Hepatocyte (in vitro differentiated cells): ENCODE data around the gene AMHR2. TPM values are rescaled to one million over a fixed set of nuclear protein-coding genes. Genes with fewer than 3 reads are reported as not detected.

Experiments used
- DNase-seq: peaks from one replicate; pipeline ENCODE4 v3.0.0-alpha.2; 2016; ENCODE audit warnings: low spot score
- H2AFZ ChIP-seq: fragments of 200-600 bp; sonication (generic); 2 replicates; pipeline ENCODE4 v1.6.0; 2016; ENCODE audit warnings: antibody characterized with exemption, mild to moderate bottlenecking
- H3K27ac ChIP-seq: fragments of 200-600 bp; sonication (generic); 2 replicates; pipeline ENCODE4 v1.5.1; 2016; ENCODE audit warnings: mild to moderate bottlenecking
- H3K27me3 ChIP-seq: fragments of 200-600 bp; sonication (generic); 2 replicates; pipeline ENCODE4 v1.6.1; 2016
- H3K36me3 ChIP-seq: fragments of 200-600 bp; sonication (generic); replicated peaks from 2 replicates; pipeline ENCODE4 v1.5.1; 2016; ENCODE audit warnings: low read depth; ENCODE audit not compliant: insufficient read depth
- H3K4me1 ChIP-seq: fragments of 200-600 bp; sonication (generic); 2 replicates; pipeline ENCODE4 v1.5.1; 2016; ENCODE audit warnings: mild to moderate bottlenecking, moderate library complexity; ENCODE audit not compliant: insufficient read depth
- H3K4me2 ChIP-seq: fragments of 200-600 bp; sonication (generic); 2 replicates; pipeline ENCODE4 v1.6.0; 2016
- H3K4me3 ChIP-seq: fragments of 200-600 bp; sonication (generic); 2 replicates; pipeline ENCODE4 v1.5.1; 2016; ENCODE audit warnings: mild to moderate bottlenecking
- H3K79me2 ChIP-seq: fragments of 200-600 bp; sonication (generic); 2 replicates; pipeline ENCODE4 v1.6.0; 2017; ENCODE audit warnings: mild to moderate bottlenecking
- H3K9me2 ChIP-seq: fragments of 200-600 bp; sonication (generic); replicated peaks from 2 replicates; pipeline ENCODE4 v1.6.0; 2017; ENCODE audit warnings: mild to moderate bottlenecking; ENCODE audit not compliant: insufficient read depth
- H3K9me3 ChIP-seq: fragments of 200-600 bp; sonication (generic); 2 replicates; pipeline ENCODE4 v1.5.1; 2016; ENCODE audit warnings: low read depth, mild to moderate bottlenecking
- H4K20me1 ChIP-seq: fragments of 200-600 bp; sonication (generic); 2 replicates; pipeline ENCODE4 v1.6.0; 2016; ENCODE audit warnings: mild to moderate bottlenecking; ENCODE audit not compliant: insufficient read depth, poor library complexity, severe bottlenecking
- CTCF ChIP-seq: fragments of 200-600 bp; sonication (generic); IDR thresholded peaks from 2 replicates; pipeline ENCODE4 v1.5.1; 2016; ENCODE audit warnings: antibody characterized with exemption, mild to moderate bottlenecking; ENCODE audit not compliant: poor library complexity
- EZH2 ChIP-seq: fragments of 200-600 bp; sonication (generic); IDR thresholded peaks from 2 replicates; pipeline ENCODE4 v1.6.1; 2016; ENCODE audit warnings: antibody characterized with exemption, mild to moderate bottlenecking, borderline replicate concordance
- EZH2phosphoT487 ChIP-seq: fragments of 200-600 bp; sonication (generic); IDR thresholded peaks from one replicate; pipeline ENCODE4 v1.6.1; 2018; ENCODE audit warnings: antibody characterized with exemption, mild to moderate bottlenecking, low read depth, moderate library complexity; ENCODE audit not compliant: unreplicated experiment, severe bottlenecking
- WGBS: methylation state at CpG from one replicate; pipeline ENCODE4 v1.1.6; 2016; ENCODE audit warnings: low lambda C conversion rate; ENCODE audit errors: missing lambda C conversion rate; 5-methylcytosine and 5-hydroxymethylcytosine counted together
- polyA plus RNA-seq: library from polyadenylated mRNA; unstranded; fragments of >200 nt; fragmentation: Nextera tagmentation; extraction: Ambion mirVana; gene quantifications from 2 replicates; pipeline ENCODE4 v1.2.1, GENCODE V29; 2016
- total RNA-seq: library from RNA; depleted of rRNA; stranded (reverse); fragments of >200 nt; gene quantifications from 2 replicates; pipeline ENCODE4 v1.2.3, GENCODE V29; 2014

AMHR2 gene
- total and polyA plus RNA-seq, 2 experiments from 2014 or later: 6.4 to 16.9 TPM

- Histone ChIP-seq H3K9me3 (no peaks in the 10 kb centered on the region), H3K27me3 (no peaks in the 10 kb centered on the region), H3K27ac (peak overlapping the region; percentile 59), H3K4me3 (no peak overlapping the region), H3K4me2 (no peak overlapping the region), H3K79me2 (peaks cover 46% of the 10 kb centered on the region), H2AFZ (no peak overlapping the region), H3K9me2 (no peaks in the 10 kb centered on the region), H4K20me1 (peaks cover 72% of the 10 kb centered on the region), H3K36me3 (peaks cover 6% of the 10 kb centered on the region), H3K4me1 (peaks cover 2% of the 10 kb centered on the region)
- WGBS: 81% methylated on average over 5 of the region's 5 CpGs
- no peak for DNase-seq
- TF ChIP-seq EZH2phosphoT487 (no peak), EZH2 (no peak), CTCF (no peak)
These were observed 55.7 kb downstream of the AMHR2 start for GRCh38 chr12:53479331-53479730.

GRCh38 chr12:53480491-53481442 lies 57.1 kb downstream of the AMHR2 start:
- TF ChIP-seq EZH2 (no peak), EZH2phosphoT487 (no peak), CTCF (no peak)
- H3K9me2 ChIP-seq: no peaks in the 10 kb centered on the region
- H3K4me1 ChIP-seq: no peaks in the 10 kb centered on the region
- H3K36me3 ChIP-seq: peaks cover 3% of the 10 kb centered on the region
- peaks cover 33% of the 10 kb centered on the region for H3K79me2 ChIP-seq
- H3K9me3 ChIP-seq: no peaks in the 10 kb centered on the region
- H3K4me2 ChIP-seq: no peak overlapping the region
- no peak for DNase-seq
- H3K27me3 ChIP-seq: no peaks in the 10 kb centered on the region
- 83% methylated on average over 12 of the region's 12 CpGs for WGBS
- H4K20me1 ChIP-seq: peaks cover 57% of the 10 kb centered on the region
- no peak overlapping the region for H2AFZ ChIP-seq
- no peak overlapping the region for H3K4me3 ChIP-seq
- peak overlapping the region; percentile 23 for H3K27ac ChIP-seq

Other genes starting within 250 kb of the AMHR2 start
- 13.2 and 23.2 TPM in 2 replicates for gene ZNF740, start 243.1 kb upstream of the AMHR2 start, total RNA-seq
- 4.4 and 4.6 TPM in 2 replicates for gene ZNF740, start 243.1 kb upstream of the AMHR2 start, polyA plus RNA-seq
- gene CSAD, start 242.9 kb upstream of the AMHR2 start, total RNA-seq: 14.1 and 16.8 TPM in 2 replicates
- gene CSAD, start 242.9 kb upstream of the AMHR2 start, polyA plus RNA-seq: 14.3 and 15.7 TPM in 2 replicates
- 0.23 TPM in 1 of 2 replicates, not detected in the other for gene ITGB7, start 216.6 kb upstream of the AMHR2 start, total RNA-seq
- 1.0 TPM in 1 of 2 replicates, not detected in the other for gene ITGB7, start 216.6 kb upstream of the AMHR2 start, polyA plus RNA-seq
- 15.1 and 20.9 TPM in 2 replicates for gene RARG, start 191.6 kb upstream of the AMHR2 start, total RNA-seq
- gene RARG, start 191.6 kb upstream of the AMHR2 start, polyA plus RNA-seq: 24.7 and 28.1 TPM in 2 replicates
- gene ESPL1, start 155.6 kb upstream of the AMHR2 start, total RNA-seq: 7.6 and 9.0 TPM in 2 replicates
- gene ESPL1, start 155.6 kb upstream of the AMHR2 start, polyA plus RNA-seq: 4.4 and 5.8 TPM in 2 replicates
- gene PFDN5, start 128.3 kb upstream of the AMHR2 start, total RNA-seq: 377 and 379 TPM in 2 replicates
- gene PFDN5, start 128.3 kb upstream of the AMHR2 start, polyA plus RNA-seq: 415 and 441 TPM in 2 replicates
- 25.5 and 35.8 TPM in 2 replicates for gene MYG1, start 124.2 kb upstream of the AMHR2 start, total RNA-seq
- 34.6 and 35.9 TPM in 2 replicates for gene MYG1, start 124.2 kb upstream of the AMHR2 start, polyA plus RNA-seq
- gene AAAS, start 102.2 kb upstream of the AMHR2 start, total RNA-seq: 57.3 and 60.3 TPM in 2 replicates
- 70.6 and 79.9 TPM in 2 replicates for gene AAAS, start 102.2 kb upstream of the AMHR2 start, polyA plus RNA-seq
- 0.20 TPM in 1 of 2 replicates, not detected in the other for gene SP7, start 87.5 kb upstream of the AMHR2 start, total RNA-seq
- 0.60 TPM in 1 of 2 replicates, not detected in the other for gene SP7, start 87.5 kb upstream of the AMHR2 start, polyA plus RNA-seq
- 48.0 and 53.3 TPM in 2 replicates for gene SP1, start 43.7 kb upstream of the AMHR2 start, total RNA-seq
- gene SP1, start 43.7 kb upstream of the AMHR2 start, polyA plus RNA-seq: 11.0 and 12.8 TPM in 2 replicates
- 135 and 150 TPM in 2 replicates for gene PRR13, start 17.9 kb downstream of the AMHR2 start, total RNA-seq
- gene PRR13, start 17.9 kb downstream of the AMHR2 start, polyA plus RNA-seq: 457 and 458 TPM in 2 replicates
- 343 and 389 TPM in 2 replicates for gene PCBP2, start 28.2 kb downstream of the AMHR2 start, total RNA-seq
- 132 and 133 TPM in 2 replicates for gene PCBP2, start 28.2 kb downstream of the AMHR2 start, polyA plus RNA-seq
- gene MAP3K12, start 75.6 kb downstream of the AMHR2 start, total RNA-seq: 10.8 and 16.0 TPM in 2 replicates
- gene MAP3K12, start 75.6 kb downstream of the AMHR2 start, polyA plus RNA-seq: 10.0 and 14.0 TPM in 2 replicates
- 39.1 and 54.6 TPM in 2 replicates for gene TARBP2, start 77.4 kb downstream of the AMHR2 start, total RNA-seq
- 81.1 and 88.6 TPM in 2 replicates for gene TARBP2, start 77.4 kb downstream of the AMHR2 start, polyA plus RNA-seq
- not detected in 2 replicates for gene NPFF, start 83.6 kb downstream of the AMHR2 start, total RNA-seq
- 0.77 TPM in 1 of 2 replicates, not detected in the other for gene NPFF, start 83.6 kb downstream of the AMHR2 start, polyA plus RNA-seq
- 12.6 and 17.8 TPM in 2 replicates for gene ATF7, start 202.5 kb downstream of the AMHR2 start, total RNA-seq
- gene ATF7, start 202.5 kb downstream of the AMHR2 start, polyA plus RNA-seq: 19.2 and 20.5 TPM in 2 replicates